T follicular helper cell (primary cell): ENCODE results near the gene MT1X.

Experiments used
- DNase-seq: peaks from one replicate; pipeline ENCODE4 v3.0.0-alpha.2; 2020; ENCODE audit warnings: low read depth
- total RNA-seq, 2 experiments: gene quantifications; one replicate each; lab custom pipeline; 2026; lab: John Stamatoyannopoulos, UW

The MT1X gene
- total RNA-seq = 1.3 to 3.2 reads per million in 2 experiments

- DNase-seq = peak; percentile 86
Observed at GRCh38 chr16:56681939-56682702, at the start of gene MT1X. Gene MT1X (plus strand): TSS chr16:56682470. CDS start chr16:56682541, 71 bp downstream.

DNA sequence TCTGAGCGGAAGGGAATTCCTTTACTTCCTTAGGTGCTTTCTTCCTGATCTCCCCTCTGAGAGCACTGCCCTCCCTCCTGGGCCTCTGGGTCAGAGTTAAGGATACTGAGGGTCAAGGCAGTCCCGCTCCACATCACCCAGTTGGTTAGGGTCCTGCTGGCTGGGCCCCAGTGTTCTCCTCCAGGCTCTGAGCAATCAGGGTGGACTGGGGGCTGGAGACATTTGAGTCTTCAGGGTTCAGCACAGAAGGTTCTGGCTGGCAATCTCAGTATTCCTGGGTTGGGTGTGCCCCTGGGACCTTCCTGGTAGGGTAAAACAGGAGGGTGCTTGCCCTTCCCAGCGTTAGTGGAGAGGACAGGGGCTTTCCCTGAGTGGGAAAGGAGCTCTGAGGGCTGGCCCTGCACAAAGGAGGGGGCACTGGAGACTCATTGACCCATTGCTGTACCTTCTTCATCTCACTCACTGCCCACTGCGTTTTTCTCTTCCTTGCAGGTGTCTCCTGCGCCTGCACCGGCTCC is 49.4 kb upstream of the MT1X start:
- no peak for DNase-seq

GRCh38 chr16:56633535-56633934 is 48.7 kb upstream of the MT1X start:
- DNase-seq = no peak

DNA sequence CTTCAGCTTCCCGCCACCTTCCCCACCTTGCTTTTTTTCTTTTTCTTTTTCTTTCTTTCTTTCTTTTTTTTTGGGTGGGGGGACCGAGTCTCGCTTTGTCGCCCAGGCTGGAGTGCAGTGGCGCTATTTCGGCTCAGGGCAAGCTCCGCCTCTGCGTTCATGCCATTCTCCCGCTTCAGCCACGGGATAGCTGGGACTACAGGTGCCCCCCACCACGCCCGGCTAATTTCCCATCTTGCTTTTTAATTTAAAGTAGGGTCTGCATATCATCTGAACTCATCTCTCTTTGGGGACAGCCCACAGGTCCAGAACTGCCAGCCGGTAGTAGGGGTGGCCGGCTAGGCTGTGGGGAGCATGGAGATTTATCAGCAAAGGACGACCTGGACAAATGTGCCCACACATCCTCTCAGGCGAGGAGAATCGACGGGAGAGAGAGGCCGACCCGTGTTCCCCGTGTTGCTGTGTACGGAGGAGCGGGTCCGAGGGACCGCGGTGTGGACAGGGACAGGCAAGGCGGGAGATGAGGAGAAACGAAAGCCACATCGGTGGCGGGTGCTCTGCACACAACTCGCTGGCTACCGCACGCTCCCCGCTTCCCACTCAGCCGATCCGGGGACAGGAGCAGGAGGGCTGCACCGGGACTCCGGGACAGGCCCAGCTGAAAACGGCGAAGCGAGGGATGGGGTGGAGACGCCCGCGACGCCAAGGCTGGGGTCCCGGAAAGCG is 47.4 kb upstream of the MT1X start:
- DNase-seq = no peak

DNA sequence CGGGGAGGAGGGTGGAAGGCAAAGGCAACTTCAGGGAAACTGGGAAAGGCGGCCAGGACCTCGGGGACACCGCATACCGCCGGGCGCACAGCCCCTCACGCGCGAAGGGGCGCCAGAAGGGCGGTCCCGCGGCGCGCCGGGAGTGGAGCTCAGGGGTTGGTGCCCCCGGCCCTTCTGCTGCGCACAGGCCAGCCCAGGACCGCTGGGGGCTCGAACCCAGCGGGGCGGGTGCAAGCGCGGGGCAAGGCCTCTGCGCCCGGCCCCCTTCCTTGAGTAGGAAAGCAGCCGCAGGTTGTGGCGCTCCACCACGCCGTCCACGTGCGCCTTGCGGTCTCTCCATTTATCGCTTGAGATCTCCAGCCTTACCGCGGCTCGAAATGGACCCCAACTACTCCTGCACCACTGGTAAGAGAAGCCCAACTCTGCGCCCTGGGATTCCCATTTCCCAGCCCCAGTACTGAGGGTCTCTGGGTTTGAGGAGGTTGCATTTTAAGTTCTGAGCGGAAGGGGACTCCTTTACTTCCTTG is 46.8 kb upstream of the MT1X start:
- no peak for DNase-seq

DNA sequence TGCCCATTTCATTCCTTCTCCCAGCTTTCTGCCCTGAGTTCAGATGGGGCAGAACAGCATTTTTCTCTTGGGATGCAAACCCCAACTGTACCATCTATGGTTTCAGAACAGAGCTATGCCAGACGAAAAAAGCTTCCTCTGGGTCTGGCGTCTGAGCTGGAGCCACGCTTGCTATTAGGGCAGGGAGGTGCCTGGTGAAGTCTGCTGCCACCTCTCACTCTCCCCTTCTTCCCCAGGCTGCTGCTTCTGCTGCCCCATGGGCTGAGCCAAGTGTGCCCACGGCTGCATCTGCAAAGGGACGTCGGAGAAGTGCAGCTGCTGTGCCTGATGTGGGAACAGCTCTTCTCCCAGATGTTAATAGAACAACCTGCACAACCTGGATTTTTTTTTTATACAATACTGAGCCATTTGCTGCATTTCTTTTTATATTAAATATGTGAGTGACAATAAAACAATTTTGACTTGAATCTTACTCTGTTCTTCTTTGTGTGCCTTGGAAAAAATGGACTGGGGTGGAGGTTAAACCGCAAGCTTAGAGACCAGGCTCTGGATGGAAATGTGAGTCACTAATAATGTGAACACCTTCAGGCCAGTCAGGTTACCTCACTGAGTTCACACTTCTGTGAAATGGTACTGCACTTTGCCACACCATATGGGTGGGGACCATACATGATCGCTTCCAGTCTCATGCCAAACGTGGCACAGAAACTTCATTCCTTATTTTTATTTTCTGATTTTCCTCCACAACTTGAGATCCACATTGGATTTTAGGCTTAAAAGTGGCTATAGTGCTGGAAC is 45.5 kb upstream of the MT1X start:
- DNase-seq = no peak

DNA sequence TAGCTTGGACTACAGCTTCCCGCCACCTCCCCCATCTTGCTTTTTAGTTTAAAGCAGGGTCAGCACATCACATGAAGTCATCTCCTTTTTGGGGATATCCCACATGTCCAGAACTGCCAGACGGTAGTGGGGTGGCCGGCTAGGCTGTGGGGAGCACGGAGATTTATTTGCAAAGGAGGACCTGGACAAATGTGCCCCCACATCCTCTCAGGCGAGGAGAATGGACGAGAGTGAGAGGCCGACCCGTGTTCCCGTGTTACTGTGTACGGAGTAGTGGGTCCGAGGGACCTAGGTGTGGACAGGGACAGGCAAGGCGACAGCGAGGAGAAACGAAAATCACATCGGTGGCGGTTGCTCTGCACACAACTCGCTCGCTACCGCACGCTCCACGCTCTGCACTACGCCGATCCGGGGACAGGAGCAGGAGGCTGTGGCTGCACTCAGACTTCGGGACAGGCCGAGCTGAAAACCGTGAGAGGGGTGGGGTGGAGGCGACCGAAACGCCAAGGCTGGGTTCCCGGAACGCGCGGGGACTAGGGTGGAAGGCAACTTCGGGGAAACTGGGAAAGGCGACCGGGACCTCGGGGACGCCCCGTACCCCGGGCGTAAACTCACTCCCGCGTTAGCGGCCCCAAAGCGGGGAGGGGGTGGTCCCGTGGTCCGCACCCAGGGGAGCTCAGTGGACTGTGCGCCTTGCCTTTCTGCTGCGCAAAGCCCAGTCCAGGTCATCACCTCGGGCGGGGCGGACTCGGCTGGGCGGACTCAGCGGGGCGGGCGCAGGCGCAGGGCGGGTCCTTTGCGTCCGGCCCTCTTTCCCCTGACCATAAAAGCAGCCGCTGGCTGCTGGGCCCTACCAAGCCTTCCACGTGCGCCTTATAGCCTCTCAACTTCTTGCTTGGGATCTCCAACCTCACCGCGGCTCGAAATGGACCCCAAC is 44.2 kb upstream of the MT1X start, which contains the start of gene MT1A:
Gene MT1A, plus strand, starts transcription at position 853 of the 937 bp plus-strand sequence. Its CDS starts 73 bp downstream, at position 926.
- DNase-seq = no peak

DNA sequence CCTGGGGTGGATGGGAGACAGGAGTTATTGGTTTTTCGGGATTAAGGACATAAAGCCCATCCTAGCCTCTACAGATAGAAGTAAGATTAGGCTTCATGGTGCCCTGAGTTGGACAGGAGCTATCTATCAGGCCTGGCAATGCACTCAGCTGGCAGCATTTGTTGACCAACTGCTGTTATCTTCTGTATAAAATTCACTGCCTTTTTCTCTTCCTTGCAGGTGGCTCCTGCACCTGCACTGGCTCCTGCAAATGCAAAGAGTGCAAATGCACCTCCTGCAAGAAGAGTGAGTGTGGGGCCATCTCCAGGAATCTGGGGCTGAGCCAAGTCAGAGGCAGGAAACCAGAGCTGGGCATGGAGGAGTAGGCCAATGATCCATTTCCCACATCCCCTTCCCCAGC is 43.2 kb upstream of the MT1X start:
- DNase-seq = no peak

DNA sequence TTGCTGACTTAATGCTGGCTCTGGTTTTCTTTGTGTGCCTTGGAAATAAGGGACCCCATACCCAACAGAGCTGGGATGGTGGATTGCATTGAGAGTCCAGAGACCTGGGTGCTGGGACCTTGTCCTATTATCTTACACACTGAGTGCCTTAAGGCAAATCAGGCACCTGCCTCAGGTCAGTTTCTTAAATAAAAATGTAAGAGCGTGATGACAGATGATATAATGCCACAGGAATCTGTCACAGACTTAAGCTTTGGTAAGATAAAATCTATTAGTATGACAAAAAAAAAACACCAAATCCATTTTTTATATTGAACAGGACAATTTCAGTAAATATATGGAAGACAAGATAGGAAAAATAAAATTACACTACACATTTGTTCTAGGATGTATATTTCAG is 42.2 kb upstream of the MT1X start:
- DNase-seq = no peak

DNA sequence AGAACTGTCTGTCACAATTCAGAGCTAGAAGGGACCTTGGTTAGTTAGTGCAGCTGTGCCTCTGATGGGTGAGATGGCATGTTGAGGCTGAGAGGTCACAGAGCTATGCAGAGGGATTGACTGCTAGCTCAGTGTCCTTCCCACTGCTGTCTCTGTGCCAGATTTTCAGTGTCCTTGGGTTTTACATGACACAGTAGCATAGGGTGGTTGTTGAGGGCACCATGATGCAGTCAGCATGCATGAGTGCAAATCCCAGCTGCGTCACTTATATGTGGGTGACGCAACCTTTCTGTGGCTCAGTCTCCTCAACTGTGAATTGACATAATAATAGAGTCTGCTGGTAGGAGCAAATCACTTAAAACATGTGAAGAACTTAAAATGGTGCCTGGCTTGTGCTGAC is 41.1 kb upstream of the MT1X start:
- no peak for DNase-seq

DNA sequence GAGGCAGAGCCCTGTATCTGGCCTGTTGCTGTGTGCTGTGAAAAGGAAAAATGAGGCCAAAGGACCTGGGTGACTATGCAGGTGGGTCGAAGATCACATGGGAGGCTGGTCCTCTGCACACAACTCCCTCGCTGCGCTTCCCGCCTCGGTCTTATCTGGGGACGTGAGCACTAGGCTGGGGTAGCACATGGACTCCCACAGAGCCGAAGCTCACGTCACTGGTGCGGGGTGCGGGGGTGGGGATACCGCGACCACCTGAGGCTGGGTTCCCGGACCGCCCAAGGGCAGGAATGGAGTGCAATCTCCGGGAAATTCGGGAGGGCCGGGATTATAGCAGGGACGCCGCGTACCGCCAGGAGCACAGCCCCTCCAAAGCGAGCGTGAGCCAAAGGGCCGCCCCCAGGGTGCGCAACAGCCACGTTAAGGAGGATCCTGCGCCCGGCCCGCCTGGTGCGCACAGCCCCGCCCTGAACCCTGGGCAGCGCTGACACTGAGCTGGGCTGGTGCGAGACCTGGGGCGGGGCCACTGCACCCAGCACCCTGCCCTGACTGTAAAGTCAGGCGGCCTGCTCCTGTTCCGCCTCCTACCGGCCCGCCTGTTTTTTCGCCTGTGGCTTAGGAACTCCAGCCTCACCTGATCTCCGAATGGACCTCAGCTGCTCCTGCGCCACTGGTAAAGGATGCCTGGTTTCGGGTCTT is 39.0 kb upstream of the MT1X start:
- peak; percentile 52 for DNase-seq

- no peak for DNase-seq
Observed at GRCh38 chr16:56643833-56644232, 38.4 kb upstream of the MT1X start.

DNA sequence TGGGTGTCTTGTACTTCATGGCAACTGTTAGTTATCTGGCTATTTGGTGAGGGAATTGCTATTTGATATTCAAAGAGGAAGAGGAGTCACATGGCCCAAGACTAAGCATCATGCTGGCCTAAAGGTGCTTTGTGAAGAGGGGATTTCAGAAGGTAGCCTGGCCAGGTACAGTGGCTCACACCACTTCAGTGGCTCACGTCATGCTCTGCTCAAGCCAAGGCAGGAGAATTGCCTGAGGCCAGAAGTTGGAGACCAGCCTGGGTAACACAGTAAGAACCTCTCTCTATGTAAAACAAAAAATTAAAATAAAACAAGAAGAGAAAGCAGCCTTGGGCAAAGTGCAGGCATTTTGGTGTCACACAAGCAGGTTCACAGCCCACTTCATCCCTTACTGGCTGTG is 37.0 kb upstream of the MT1X start:
- no peak for DNase-seq

- DNase-seq = no peak
Observed at GRCh38 chr16:56645838-56646237, 36.4 kb upstream of the MT1X start.

DNA sequence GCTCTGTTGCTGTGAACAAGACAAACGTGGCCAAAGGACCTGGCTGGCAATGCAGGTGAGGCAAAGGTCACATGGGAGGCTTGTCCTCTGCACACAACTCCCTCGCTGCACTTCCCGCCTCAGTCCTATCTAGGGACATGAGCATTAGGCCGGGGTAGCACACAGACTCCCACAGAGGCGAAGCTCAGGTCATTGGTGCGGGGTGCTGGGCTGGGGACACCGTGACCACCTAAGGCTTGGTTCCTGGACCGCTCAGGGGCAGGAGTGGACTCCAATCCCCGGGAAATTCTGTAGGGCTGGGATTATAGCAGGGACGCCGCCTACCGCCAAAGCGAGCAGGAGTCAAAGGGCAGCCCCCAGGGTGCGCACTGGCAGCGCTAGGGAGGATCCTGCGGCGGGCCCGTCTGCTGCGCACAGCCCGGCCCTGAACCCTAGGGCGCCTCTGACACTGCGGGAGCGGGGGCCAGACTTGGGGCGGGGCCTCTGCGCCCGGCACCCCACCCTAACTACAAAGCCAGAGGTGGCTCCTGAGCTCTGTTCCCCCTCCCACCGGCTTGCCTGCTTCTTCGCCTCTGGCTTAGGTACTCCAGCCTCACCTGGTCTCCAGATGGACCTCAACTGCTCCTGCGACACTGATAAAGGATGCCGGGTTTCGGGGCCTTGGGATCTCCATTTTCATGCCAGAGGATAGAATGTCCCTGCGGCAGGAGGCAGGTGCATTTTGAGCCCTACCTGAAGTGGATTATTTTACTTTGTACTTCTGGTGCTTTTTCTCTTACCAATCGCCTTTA is 34.4 kb upstream of the MT1X start:
- no peak for DNase-seq

DNA sequence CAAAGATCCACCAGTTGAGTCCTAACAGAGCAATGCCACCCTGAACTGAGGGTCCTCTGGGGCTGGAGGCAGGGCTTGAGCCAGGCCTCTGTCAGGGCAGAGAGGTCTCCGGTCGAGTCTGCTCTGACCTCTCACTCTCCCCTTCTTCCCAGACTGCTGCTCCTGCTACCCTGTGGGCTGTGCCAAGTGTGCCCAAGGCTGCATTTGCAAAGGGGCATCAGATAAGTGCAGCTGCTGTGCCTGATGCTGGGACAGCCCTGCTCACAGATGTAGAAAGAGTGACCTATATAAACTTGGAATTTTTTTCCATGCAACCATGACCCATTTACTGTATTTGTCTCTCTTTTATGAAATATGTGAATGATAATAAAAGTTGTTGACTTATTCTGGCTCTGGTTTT is 33.0 kb upstream of the MT1X start:
- no peak for DNase-seq

DNA sequence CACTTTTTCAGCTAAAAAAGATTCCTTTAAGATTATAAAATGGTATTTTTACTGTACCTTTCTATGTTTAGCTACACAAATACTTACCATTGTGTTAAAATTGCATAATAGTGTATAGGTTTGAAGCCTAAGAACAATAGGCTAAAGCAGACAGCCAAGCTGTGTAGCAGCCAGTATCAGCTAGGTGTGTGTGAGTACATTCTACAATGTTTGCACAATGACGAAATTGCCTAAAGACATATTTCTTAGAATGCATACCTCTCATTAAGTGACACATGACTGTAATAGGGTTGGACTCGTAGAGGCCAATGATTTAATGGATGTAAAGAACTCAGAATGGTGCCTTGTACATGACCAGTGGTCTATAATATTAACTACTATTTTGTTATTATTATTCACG is 32.5 kb upstream of the MT1X start:
- DNase-seq = no peak

DNA sequence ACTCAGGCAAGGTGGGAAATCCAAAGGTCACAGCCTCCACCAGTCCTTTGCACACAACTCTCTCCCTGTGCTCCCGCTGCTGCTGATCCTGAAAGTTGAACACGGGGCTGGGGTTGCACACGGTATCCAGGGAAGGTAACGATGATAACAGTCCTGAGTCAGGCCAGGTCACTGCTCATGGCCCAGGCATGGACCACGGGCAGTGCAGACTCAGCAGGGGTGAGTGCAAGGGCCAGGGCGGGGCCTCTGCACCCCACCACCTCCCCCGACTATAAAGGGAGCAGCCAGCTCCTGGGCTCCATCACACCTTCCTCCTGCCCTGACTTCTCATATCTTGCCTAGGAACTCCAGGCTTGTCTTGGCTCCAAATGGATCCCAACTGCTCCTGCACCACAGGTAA is 30.7 kb upstream of the MT1X start, which contains the start of gene MT1B:
Gene MT1B, plus strand, starts transcription at position 301 of the 400 bp plus-strand sequence. Its CDS starts 68 bp downstream, at position 369.
- no peak for DNase-seq

- DNase-seq = no peak
Observed at GRCh38 chr16:56652600-56652999, 29.7 kb upstream of the MT1X start.
